ENCODE results near the gene ATP6V1B1. TPM values are rescaled to one million over a fixed set of nuclear protein-coding genes. Genes with fewer than 3 reads are reported as not detected.

ATP6V1B1 gene
- total and polyA plus RNA-seq, 2 donors (not counting 1 experiment from before 2014, with no cell fraction given) = 1.0 to 2.1 TPM

DNA sequence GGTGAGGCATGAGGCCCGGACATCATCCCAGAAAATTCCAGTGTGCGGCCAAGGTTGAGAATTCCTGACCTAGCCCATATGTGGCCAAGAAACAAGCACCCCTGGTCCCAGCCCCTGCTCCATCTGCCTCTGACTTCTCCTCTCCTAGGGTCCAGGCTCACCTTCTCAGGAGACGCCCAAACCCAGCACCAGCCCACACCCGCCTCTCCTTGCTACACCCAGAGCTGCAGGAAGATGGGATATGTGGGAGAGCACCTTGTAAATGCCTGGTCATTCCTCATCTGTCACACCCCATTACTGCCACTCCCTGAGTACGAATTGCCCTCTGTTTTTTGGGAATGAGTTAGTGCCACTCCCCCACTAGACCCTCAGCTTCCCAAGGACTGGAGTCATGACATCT lies 7.3 kb upstream of the ATP6V1B1 start:
- Histone ChIP-seq H3K79me2 (ENCODE audit: control insufficient read depth, insufficient read depth, low read length) (no peaks in the 10 kb centered on the region), H2AFZ (ENCODE audit: low read length) (no peak overlapping the region), H4K20me1 (ENCODE audit: control insufficient read depth, extremely low read depth, insufficient read depth, low read length) (no peaks in the 10 kb centered on the region), H3K27me3 (ENCODE audit: control insufficient read depth, insufficient read depth, low read length) (no peaks in the 10 kb centered on the region), H3K9ac (ENCODE audit: insufficient read depth, low read length) (no peak overlapping the region), H3K4me1 (ENCODE audit: control insufficient read depth, extremely low read depth, insufficient read depth, low read length) (no peaks in the 10 kb centered on the region), H3K36me3 (ENCODE audit: control insufficient read depth, insufficient read depth, low read length) (no peaks in the 10 kb centered on the region), H3K27ac (ENCODE audit: insufficient read depth, low read length) (no peak overlapping the region), H3K9me3 (ENCODE audit: control insufficient read depth, insufficient read depth, low read depth, low read length) (no peaks in the 10 kb centered on the region), H3K4me3 (replicated peaks in 1 of 4; ENCODE audit: control extremely low read depth in 1 of 4, insufficient read depth in 1 of 4, low read depth in 3 of 4, low read length in 4 of 4) (no peak overlapping the region), H3K4me2 (ENCODE audit: extremely low read depth, insufficient read depth, low read length) (no peak overlapping the region)
- no peak for DNase-seq (ENCODE audit: low read depth in 2 of 2)
- TF ChIP-seq, protein P1, sequence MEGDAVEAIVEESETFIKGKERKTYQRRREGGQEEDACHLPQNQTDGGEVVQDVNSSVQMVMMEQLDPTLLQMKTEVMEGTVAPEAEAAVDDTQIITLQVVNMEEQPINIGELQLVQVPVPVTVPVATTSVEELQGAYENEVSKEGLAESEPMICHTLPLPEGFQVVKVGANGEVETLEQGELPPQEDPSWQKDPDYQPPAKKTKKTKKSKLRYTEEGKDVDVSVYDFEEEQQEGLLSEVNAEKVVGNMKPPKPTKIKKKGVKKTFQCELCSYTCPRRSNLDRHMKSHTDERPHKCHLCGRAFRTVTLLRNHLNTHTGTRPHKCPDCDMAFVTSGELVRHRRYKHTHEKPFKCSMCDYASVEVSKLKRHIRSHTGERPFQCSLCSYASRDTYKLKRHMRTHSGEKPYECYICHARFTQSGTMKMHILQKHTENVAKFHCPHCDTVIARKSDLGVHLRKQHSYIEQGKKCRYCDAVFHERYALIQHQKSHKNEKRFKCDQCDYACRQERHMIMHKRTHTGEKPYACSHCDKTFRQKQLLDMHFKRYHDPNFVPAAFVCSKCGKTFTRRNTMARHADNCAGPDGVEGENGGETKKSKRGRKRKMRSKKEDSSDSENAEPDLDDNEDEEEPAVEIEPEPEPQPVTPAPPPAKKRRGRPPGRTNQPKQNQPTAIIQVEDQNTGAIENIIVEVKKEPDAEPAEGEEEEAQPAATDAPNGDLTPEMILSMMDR (conservative IDR thresholded peaks at IDR 0.05 in 1 of 2, IDR thresholded peaks at IDR 0.05 in 1 of 2; ENCODE audit: low read depth in 1 of 2, low read length in 2 of 2) = no peak
- TF ChIP-seq EZH2 (IDR thresholded peaks at IDR 0.05; ENCODE audit: low read length, missing control alignments) = no peak

DNA sequence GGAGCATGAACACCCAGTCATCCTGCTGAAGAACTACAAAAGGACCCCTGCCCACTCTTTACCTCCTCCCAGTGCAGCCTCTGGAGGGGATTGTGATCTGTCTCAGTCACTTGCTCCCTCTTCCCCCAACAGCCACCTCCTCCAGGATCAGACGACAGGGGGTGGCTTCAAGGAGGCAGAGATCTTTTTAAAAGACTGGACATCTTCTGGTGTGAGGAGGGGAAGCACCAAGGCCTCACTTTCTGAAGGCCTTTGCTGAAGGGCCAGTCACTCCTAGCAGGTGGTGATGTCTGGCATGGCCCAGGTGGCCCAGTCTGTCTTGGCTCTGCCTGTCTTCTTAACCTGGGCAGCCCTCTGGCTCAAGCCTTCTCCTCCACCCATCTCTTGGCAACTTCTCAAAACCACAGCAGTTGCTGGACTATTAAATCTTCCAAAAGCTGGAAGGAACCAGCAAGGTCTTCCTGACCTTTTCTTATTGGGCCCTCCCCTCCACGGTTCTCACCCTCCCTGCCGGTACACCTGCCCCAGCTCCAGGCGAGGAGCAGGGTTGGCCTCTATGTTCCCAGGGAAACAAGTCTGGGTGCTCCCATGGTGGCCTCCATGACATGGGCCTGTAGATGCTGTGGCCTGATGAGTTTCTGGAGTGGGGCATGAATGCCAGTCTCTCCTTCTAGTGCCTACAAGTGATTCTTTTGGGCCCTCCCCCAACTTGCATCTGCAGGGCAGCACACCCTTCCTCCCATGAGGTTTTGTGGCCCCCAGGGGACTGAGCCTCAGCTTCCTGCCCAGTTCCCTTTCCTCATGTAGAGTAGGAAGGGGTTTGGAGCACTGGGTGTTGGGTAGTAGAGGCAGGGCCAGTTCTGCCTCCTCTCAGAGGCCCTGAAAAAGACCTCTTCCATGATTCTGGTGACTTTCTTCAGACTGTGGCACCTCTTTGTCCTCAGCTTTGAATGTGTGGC lies 5.0 kb upstream of the ATP6V1B1 start:
- Histone ChIP-seq H3K4me2 (ENCODE audit: extremely low read depth, insufficient read depth, low read length) (no peak overlapping the region), H3K79me2 (ENCODE audit: control insufficient read depth, insufficient read depth, low read length) (no peaks in the 10 kb centered on the region), H2AFZ (ENCODE audit: low read length) (no peak overlapping the region), H3K9ac (ENCODE audit: insufficient read depth, low read length) (no peak overlapping the region), H3K27me3 (ENCODE audit: control insufficient read depth, insufficient read depth, low read length) (no peaks in the 10 kb centered on the region), H3K36me3 (ENCODE audit: control insufficient read depth, insufficient read depth, low read length) (no peaks in the 10 kb centered on the region), H3K9me3 (ENCODE audit: control insufficient read depth, insufficient read depth, low read depth, low read length) (no peaks in the 10 kb centered on the region), H4K20me1 (ENCODE audit: control insufficient read depth, extremely low read depth, insufficient read depth, low read length) (no peaks in the 10 kb centered on the region), H3K4me3 (replicated peaks in 1 of 4; ENCODE audit: control extremely low read depth in 1 of 4, insufficient read depth in 1 of 4, low read depth in 3 of 4, low read length in 4 of 4) (no peak overlapping the region), H3K4me1 (ENCODE audit: control insufficient read depth, extremely low read depth, insufficient read depth, low read length) (no peaks in the 10 kb centered on the region), H3K27ac (ENCODE audit: insufficient read depth, low read length) (no peak overlapping the region)
- DNase-seq (ENCODE audit: low read depth in 2 of 2) = no peak
- no peak for TF ChIP-seq EZH2 (IDR thresholded peaks at IDR 0.05; ENCODE audit: low read length, missing control alignments)
- TF ChIP-seq, protein P1 (conservative IDR thresholded peaks at IDR 0.05 in 1 of 2, IDR thresholded peaks at IDR 0.05 in 1 of 2; ENCODE audit: low read depth in 1 of 2, low read length in 2 of 2) = no peak

DNA sequence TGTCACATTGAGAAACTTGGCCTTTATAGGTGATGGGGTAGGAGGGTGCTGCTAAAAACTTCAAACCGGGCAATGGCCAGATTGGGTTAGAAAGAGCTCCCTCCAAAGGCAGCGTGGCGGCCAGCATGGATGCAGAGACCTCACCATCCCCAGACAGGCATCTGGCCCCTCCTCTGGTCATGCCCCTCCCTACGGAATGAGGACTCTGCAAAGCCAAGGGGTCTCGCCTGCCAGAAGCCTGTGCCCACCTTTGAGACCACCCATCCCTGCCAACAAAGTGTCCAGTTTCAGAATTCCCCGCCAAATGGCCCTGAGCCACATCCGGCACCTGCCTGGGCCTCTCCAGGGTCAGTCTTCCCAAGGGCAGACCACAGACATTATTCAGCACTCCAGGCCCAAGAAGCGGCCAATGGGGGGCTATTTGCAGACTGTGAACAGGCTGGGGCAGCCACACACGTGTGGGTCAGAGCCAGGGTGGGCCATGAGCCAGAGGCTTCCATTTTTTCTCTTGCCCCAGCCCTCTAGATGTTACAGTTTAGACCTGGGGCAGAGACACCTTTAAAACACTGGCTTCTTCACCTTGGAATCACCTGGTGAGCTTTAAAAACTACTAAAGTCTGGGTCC lies 4.2 kb upstream of the ATP6V1B1 start:
- H3K36me3 ChIP-seq (ENCODE audit: control insufficient read depth, insufficient read depth, low read length) = no peaks in the 10 kb centered on the region
- H3K79me2 ChIP-seq (ENCODE audit: control insufficient read depth, insufficient read depth, low read length) = no peaks in the 10 kb centered on the region
- no peak overlapping the region for H2AFZ ChIP-seq (ENCODE audit: low read length)
- no peaks in the 10 kb centered on the region for H3K27me3 ChIP-seq (ENCODE audit: control insufficient read depth, insufficient read depth, low read length)
- peak in 1 of 2 donors; percentile 19 for DNase-seq (ENCODE audit: low read depth in 2 of 2)
- no peaks in the 10 kb centered on the region for H3K9me3 ChIP-seq (ENCODE audit: control insufficient read depth, insufficient read depth, low read depth, low read length)
- H3K4me3 ChIP-seq (replicated peaks in 1 of 4; ENCODE audit: control extremely low read depth in 1 of 4, insufficient read depth in 1 of 4, low read depth in 3 of 4, low read length in 4 of 4) = no peak overlapping the region
- H3K4me1 ChIP-seq (ENCODE audit: control insufficient read depth, extremely low read depth, insufficient read depth, low read length) = no peaks in the 10 kb centered on the region
- no peak overlapping the region for H3K27ac ChIP-seq (ENCODE audit: insufficient read depth, low read length)
- TF ChIP-seq, protein P1 (conservative IDR thresholded peaks at IDR 0.05 in 1 of 2, IDR thresholded peaks at IDR 0.05 in 1 of 2; ENCODE audit: low read depth in 1 of 2, low read length in 2 of 2) = no peak
- TF ChIP-seq EZH2 (IDR thresholded peaks at IDR 0.05; ENCODE audit: low read length, missing control alignments) = no peak
- no peaks in the 10 kb centered on the region for H4K20me1 ChIP-seq (ENCODE audit: control insufficient read depth, extremely low read depth, insufficient read depth, low read length)
- no peak overlapping the region for H3K4me2 ChIP-seq (ENCODE audit: extremely low read depth, insufficient read depth, low read length)
- H3K9ac ChIP-seq (ENCODE audit: insufficient read depth, low read length) = no peak overlapping the region

Data from fibroblast of lung (primary cell).